ENCODE data around the gene ABR.
A peak's percentile ranks its signal among the peaks of the same experiment; 100 is the strongest.

Gene ABR

GRCh38 chr17:1147664-1148063 is 32.1 kb downstream of the ABR start:
- no peak for FAIRE-seq
- DNase-seq (ENCODE audit: insufficient read length, low spot score): peak; percentile 64

DNA sequence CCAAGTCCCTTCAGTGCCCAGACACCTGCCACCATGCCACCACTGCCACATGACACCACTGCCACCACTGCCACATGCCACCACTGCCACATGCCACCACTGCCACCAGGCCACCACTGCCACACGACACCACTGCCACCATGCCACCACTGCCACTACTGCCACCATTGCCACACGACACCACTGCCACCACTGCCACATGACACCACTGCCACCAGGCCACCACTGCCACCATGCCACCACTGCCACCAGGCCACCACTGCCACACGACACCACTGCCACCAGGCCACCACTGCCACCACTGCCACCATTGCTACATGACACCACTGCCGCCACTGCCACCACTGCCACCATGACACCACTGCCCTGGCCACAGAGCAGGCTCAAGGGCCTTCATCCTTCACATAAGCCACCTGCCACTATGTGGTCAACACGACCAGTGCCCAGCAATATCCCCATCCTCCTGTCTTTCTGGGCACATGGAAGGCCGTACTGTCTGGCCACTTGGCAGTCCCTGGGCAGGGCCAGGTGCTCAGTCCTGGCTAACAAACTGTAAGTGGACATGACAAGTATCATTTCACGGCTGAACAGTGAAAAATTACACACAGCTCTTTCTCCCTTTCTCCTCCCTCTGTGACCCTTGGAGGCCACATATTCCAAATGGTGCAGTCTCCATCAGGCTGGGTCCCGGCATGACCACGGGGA is 33.1 kb downstream of the ABR start:
- TF ChIP-seq CTCF (IDR thresholded peaks at IDR 0.05; ENCODE audit: insufficient read depth, missing control alignments): no peak

More at GRCh38 chr17:1147664-1148063, 32.1 kb downstream of the ABR start:
- peak; percentile 49 for TF ChIP-seq CTCF (IDR thresholded peaks at IDR 0.05; ENCODE audit: insufficient read depth, missing control alignments)

GRCh38 chr17:1145311-1145986 is 34.3 kb downstream of the ABR start:
- no peak for TF ChIP-seq CTCF (IDR thresholded peaks at IDR 0.05; ENCODE audit: insufficient read depth, missing control alignments)
- FAIRE-seq (no peak), DNase-seq (ENCODE audit: insufficient read length, low spot score) (no peak)

More for the DNA sequence above, 33.1 kb downstream of the ABR start:
- DNase-seq (ENCODE audit: insufficient read length, low spot score) (no peak), FAIRE-seq (no peak)

GRCh38 chr17:1144162-1144561 is 35.6 kb downstream of the ABR start:
- no peak for TF ChIP-seq CTCF (IDR thresholded peaks at IDR 0.05; ENCODE audit: insufficient read depth, missing control alignments)
- no peak for DNase-seq (ENCODE audit: insufficient read length, low spot score)
- FAIRE-seq: no peak

GRCh38 chr17:1143573-1143972 is 36.2 kb downstream of the ABR start:
- no peak for FAIRE-seq
- peak; percentile 85 for DNase-seq (ENCODE audit: insufficient read length, low spot score)
- no peak for TF ChIP-seq CTCF (IDR thresholded peaks at IDR 0.05; ENCODE audit: insufficient read depth, missing control alignments)

DNA sequence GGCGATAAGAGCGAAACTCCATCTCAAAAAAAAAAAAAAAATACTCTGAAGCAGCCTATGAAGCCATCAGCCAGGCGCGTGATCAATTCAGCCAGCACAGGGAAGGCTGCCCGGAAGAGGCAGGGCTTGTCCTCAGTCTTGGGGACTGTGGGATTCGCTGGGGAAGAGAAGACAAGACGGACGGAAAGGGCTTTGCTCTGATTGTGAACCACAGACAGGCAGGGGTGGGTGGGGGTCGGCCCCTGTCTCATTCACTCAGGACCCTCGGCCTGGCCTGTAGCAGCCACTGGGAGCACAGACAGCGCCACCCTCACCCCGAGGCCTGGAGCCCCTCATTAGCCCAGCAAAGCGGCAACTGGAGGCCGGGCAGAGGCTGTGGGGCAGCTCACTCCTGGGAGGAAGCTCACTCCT is 37.2 kb downstream of the ABR start:
- no peak for DNase-seq (ENCODE audit: insufficient read length, low spot score)
- no peak for TF ChIP-seq CTCF (IDR thresholded peaks at IDR 0.05; ENCODE audit: insufficient read depth, missing control alignments)
- FAIRE-seq: no peak

GRCh38 chr17:1137465-1137894 is 42.3 kb downstream of the ABR start:
- no peak for FAIRE-seq
- no peak for DNase-seq (ENCODE audit: insufficient read length, low spot score)
- no peak for TF ChIP-seq CTCF (IDR thresholded peaks at IDR 0.05; ENCODE audit: insufficient read depth, missing control alignments)
